Colonic mucosa (tissue), 4 donors: ENCODE measurements around the gene LIPF. TPM values are rescaled to one million over a fixed set of nuclear protein-coding genes. Genes with fewer than 3 reads are reported as not detected.
A peak's percentile ranks its signal among the peaks of the same experiment; 100 is the strongest.

Source experiments
- DNase-seq: peaks from one replicate; pipeline ENCODE4 v3.0.0-alpha.2; 2020
- H3K27ac ChIP-seq: fragments of 200-600 bp; one replicate; pipeline ENCODE4 v1.8.0; 2021
- H3K27me3 ChIP-seq: fragments of 200-600 bp; one replicate; pipeline ENCODE4 v1.8.0; 2021
- H3K36me3 ChIP-seq: fragments of 200-600 bp; one replicate; pipeline ENCODE4 v1.8.0; 2021
- H3K4me1 ChIP-seq: fragments of 200-600 bp; one replicate; pipeline ENCODE4 v1.8.0; 2021; ENCODE audit warnings: mild to moderate bottlenecking
- H3K4me3 ChIP-seq: fragments of 200-600 bp; one replicate; pipeline ENCODE4 v1.8.0; 2021
- H3K9ac ChIP-seq, 2 donors: one replicate each; pipeline ENCODE4 v1.7.0; 2013; ENCODE audit warnings: control low read depth in 2 of 2, low read depth in 2 of 2, low read length in 2 of 2
- H3K9me3 ChIP-seq: fragments of 200-600 bp; one replicate; pipeline ENCODE4 v1.8.0; 2021
- intact Hi-C: fragments of 100-400 bp; cut with DNase I; formaldehyde crosslinking; loops from one replicate; pipeline ENCODE4 v1.14.1; 2022
- total RNA-seq, 2 donors: library from RNA; stranded (reverse); fragmentation: NEBNext Ultra II Directional in 1 of 2; extraction: Animal tissue kit (Norgen Biotek cat#: 25700) in 1 of 2; gene quantifications; one replicate each; pipeline ENCODE4 v1.2.1, GENCODE V29; 2021
- TF ChIP-seq, protein P1 (sequence below): fragments of 200-600 bp; IDR thresholded peaks from one replicate; pipeline ENCODE4 v1.8.0; 2022; ENCODE audit warnings: antibody characterized with exemption, mild to moderate bottlenecking
- donor health status: healthy.
- donor health status: DM: no; HTN: no; CAD: no.
- donor health status: DM: no; HTN: no; CAD: no.

The LIPF gene
- total RNA-seq, 2 donors from 2014 or later: not detected

DNA sequence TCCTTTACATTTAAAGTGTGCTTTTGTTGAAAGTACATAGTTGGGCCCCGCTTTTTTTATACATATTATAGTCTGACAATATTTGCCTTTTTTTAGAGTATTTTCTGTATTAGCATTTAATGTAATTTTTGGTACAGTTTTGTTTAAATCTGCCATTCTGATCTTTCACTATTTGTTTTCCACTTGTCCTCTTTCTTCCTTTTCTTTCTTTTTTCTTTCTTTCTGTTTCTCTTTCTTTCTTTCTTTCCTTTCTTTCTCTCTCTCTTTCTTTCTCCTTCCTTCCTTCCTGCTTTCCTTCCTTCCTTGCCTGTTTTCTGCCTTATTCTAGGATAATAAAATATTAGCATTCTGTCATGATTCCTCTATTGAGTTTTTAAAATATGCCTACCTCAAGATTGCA, 51.3 kb downstream of the LIPF start:
- Histone ChIP-seq H3K4me1 (no peaks in the 10 kb centered on the region), H3K9ac (no peak overlapping the region), H3K9me3 (no peaks in the 10 kb centered on the region), H3K36me3 (no peaks in the 10 kb centered on the region), H3K4me3 (no peak overlapping the region), H3K27ac (no peak overlapping the region), H3K27me3 (no peaks in the 10 kb centered on the region)
- DNase-seq: no peak
- TF ChIP-seq, protein P1, sequence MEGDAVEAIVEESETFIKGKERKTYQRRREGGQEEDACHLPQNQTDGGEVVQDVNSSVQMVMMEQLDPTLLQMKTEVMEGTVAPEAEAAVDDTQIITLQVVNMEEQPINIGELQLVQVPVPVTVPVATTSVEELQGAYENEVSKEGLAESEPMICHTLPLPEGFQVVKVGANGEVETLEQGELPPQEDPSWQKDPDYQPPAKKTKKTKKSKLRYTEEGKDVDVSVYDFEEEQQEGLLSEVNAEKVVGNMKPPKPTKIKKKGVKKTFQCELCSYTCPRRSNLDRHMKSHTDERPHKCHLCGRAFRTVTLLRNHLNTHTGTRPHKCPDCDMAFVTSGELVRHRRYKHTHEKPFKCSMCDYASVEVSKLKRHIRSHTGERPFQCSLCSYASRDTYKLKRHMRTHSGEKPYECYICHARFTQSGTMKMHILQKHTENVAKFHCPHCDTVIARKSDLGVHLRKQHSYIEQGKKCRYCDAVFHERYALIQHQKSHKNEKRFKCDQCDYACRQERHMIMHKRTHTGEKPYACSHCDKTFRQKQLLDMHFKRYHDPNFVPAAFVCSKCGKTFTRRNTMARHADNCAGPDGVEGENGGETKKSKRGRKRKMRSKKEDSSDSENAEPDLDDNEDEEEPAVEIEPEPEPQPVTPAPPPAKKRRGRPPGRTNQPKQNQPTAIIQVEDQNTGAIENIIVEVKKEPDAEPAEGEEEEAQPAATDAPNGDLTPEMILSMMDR: no peak
- intact Hi-C loops: no loop called here

DNA sequence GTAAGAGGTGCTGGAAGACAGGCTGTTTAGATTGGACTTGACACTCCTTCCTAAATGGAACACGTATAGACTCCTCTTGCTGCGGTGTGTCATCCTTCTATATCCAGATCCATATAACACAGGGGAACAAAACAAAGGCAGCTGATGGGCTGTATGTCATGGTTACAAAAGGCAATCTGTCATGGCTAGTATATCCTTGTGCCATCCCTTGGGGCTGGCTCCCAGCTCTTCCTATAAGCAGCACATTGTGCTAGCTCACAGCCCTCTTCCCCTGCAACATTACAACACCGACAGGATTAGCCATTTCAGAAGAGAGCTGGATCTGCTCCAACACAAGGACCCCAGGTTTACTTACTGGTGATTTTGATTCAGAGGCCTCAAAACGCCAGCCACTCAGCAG, 57.1 kb downstream of the LIPF start:
- TF ChIP-seq, protein P1: no peak
- Histone ChIP-seq H3K36me3 (no peaks in the 10 kb centered on the region), H3K27me3 (no peaks in the 10 kb centered on the region), H3K9ac (no peak overlapping the region), H3K27ac (no peak overlapping the region), H3K4me1 (no peaks in the 10 kb centered on the region), H3K9me3 (no peaks in the 10 kb centered on the region), H3K4me3 (no peak overlapping the region)
- intact Hi-C loops: no loop called here
- DNase-seq: no peak

DNA sequence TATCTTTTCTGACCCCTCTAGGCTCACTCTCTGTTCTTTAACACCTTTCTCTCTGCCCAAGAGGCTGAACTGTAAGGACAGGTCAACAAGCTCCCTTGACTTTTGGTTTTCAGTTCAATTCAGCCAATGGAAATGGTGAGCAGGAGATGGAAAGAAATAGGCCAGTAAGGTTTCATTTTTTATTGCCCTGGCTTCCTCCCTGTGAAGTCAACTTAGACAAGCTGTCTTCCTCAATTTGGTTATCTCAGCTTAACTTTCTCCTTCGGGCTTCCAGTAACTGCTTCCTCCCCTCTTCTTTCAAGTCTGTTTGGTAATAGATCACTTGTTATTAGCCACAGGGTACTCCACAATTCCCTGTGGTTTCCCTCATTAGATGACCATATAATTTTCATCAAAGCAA, 61.6 kb downstream of the LIPF start:
- DNase-seq: no peak
- TF ChIP-seq, protein P1: no peak
- H3K9me3 ChIP-seq: no peaks in the 10 kb centered on the region
- H3K9ac ChIP-seq: no peak overlapping the region
- intact Hi-C loops: no loop called here
- no peaks in the 10 kb centered on the region for H3K27me3 ChIP-seq
- no peak overlapping the region for H3K27ac ChIP-seq
- no peak overlapping the region for H3K4me3 ChIP-seq
- no peaks in the 10 kb centered on the region for H3K4me1 ChIP-seq
- no peaks in the 10 kb centered on the region for H3K36me3 ChIP-seq

DNA sequence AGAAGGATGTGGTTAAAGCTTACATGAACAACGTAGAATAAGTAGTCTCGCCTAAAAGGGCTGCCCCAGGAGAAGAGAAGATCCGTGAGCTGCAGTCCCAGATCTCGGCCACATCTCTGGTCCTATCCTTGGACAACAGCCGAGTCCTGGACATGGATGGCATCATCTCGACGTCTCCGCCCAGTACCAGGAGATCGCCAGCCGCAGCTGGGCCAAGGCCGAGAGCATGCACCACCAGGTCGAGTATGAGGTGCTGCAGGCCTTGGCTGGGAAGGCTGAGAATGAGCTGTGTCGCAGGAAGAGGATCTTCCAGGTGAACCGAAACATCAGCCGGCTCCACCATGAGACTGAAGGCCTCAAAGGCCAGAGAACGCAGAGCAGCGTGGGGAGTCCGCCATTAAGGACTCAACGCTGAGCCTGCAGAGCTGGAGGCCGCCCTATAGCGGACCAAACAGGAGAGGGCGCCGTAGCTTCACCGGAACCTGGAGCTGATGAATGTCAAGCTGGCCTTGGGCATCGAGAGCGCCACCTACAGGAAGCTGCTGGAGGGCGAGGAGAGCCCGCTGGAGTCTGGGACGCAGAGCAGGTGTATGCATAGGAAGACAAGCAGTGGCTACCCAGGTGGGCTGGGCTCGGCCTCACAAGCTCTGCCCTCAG, 64.0 kb downstream of the LIPF start:
- DNase-seq: peak; percentile 27
- Histone ChIP-seq H3K9me3 (no peaks in the 10 kb centered on the region), H3K4me3 (no peak overlapping the region), H3K9ac (no peak overlapping the region), H3K27me3 (no peaks in the 10 kb centered on the region), H3K27ac (no peak overlapping the region), H3K4me1 (no peaks in the 10 kb centered on the region), H3K36me3 (no peaks in the 10 kb centered on the region)
- TF ChIP-seq, protein P1: no peak
- intact Hi-C loops: no loop called here

Other genes starting within 250 kb of the LIPF start
- 10 to 100 TPM; 13.0 to 19.1 TPM for gene RNLS, start 81.1 kb upstream of the LIPF start, total RNA-seq
- under 1 TPM in 1 of 2 donors, not detected in 1; 0.16 TPM for gene LIPJ, start 77.7 kb upstream of the LIPF start, total RNA-seq
- not detected for gene LIPK, start 41.8 kb downstream of the LIPF start, total RNA-seq
- not detected for gene LIPN, start 95.6 kb downstream of the LIPF start, total RNA-seq
- gene LIPM, start 138.3 kb downstream of the LIPF start, total RNA-seq: not detected
- 10 to 100 TPM; 26.6 to 28.2 TPM for gene ANKRD22, start 187.4 kb downstream of the LIPF start, total RNA-seq
- 10 to 100 TPM; 16.3 to 20.4 TPM for gene STAMBPL1, start 215.8 kb downstream of the LIPF start, total RNA-seq